ENCODE results near the gene ZNF385D.
A peak's percentile ranks its signal among the peaks of the same experiment; 100 is the strongest.

The ZNF385D gene

DNA sequence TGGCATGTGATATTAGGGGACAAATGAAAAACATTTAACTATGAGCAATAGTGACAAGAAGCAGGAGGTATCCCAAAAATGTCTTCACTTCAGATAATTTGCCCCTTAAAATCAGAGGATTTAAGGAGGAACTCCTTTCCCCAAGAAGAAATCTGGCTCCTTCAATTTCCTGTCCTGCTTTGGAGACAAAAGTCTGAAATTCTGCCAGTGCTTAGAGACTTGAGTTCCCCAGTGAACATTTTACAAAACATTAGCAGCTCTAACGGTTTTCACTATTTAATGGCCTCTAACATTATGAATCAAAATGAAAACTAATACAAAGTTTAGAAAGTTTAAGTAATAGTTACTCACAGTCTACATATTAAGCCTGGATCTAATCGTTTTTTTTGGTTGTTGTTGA, 40.3 kb upstream of the ZNF385D start:
- WGBS (ENCODE audit: insufficient coverage), result no CpG with 5 or more reads among the region's 2 CpGs
- H3K4me3 ChIP-seq (ENCODE audit: control insufficient read depth in 1 of 7, extremely low read depth in 1 of 7, insufficient read depth in 4 of 7, low read depth in 2 of 7, low read length in 6 of 7), result no peak overlapping the region
- CTCF ChIA-PET, result no interaction called here
- H3K36me3 ChIP-seq (ENCODE audit: control insufficient read depth in 4 of 4, insufficient read depth in 4 of 4, low read length in 3 of 4), result no peaks in the 10 kb centered on the region
- H3K4me1 ChIP-seq (ENCODE audit: control extremely low read depth in 1 of 4, control insufficient read depth in 4 of 4, insufficient read depth in 4 of 4, low read length in 3 of 4), result peaks cover 0 to 5% (median 0%) of the 10 kb centered on the region in 4 experiments
- H3K27me3 ChIP-seq (replicated peaks in 2 of 5; ENCODE audit: control insufficient read depth in 4 of 5, insufficient read depth in 5 of 5, low read length in 4 of 5), result no peaks in the 10 kb centered on the region
- POLR2A ChIA-PET, result no interaction called here
- no peak overlapping the region for H3K27ac ChIP-seq (ENCODE audit: insufficient read depth in 1 of 2, low read depth in 1 of 2, low read length in 2 of 2, poor library complexity in 1 of 2, severe bottlenecking in 2 of 2)
- no peaks in the 10 kb centered on the region for H3K9me3 ChIP-seq (ENCODE audit: control extremely low read depth in 1 of 5, control insufficient read depth in 4 of 5, insufficient read depth in 2 of 5, low read depth in 1 of 5, low read length in 4 of 5)
- DNase-seq, result no peak

- POLR2A ChIA-PET, result no interaction called here
- CTCF ChIA-PET, result no interaction called here
- Histone ChIP-seq H3K36me3 (ENCODE audit: control insufficient read depth in 4 of 4, insufficient read depth in 4 of 4, low read length in 3 of 4) (no peaks in the 10 kb centered on the region), H3K4me3 (ENCODE audit: control insufficient read depth in 1 of 7, extremely low read depth in 1 of 7, insufficient read depth in 4 of 7, low read depth in 2 of 7, low read length in 6 of 7) (no peak overlapping the region), H3K4me1 (ENCODE audit: control extremely low read depth in 1 of 4, control insufficient read depth in 4 of 4, insufficient read depth in 4 of 4, low read length in 3 of 4) (peaks cover 0 to 5% (median 0%) of the 10 kb centered on the region in 4 experiments), H3K9me3 (ENCODE audit: control extremely low read depth in 1 of 5, control insufficient read depth in 4 of 5, insufficient read depth in 2 of 5, low read depth in 1 of 5, low read length in 4 of 5) (no peaks in the 10 kb centered on the region), H3K27ac (ENCODE audit: insufficient read depth in 1 of 2, low read depth in 1 of 2, low read length in 2 of 2, poor library complexity in 1 of 2, severe bottlenecking in 2 of 2) (no peak overlapping the region), H3K27me3 (replicated peaks in 2 of 5; ENCODE audit: control insufficient read depth in 4 of 5, insufficient read depth in 5 of 5, low read length in 4 of 5) (no peaks in the 10 kb centered on the region)
- DNase-seq, result no peak
- WGBS (ENCODE audit: insufficient coverage), result no CpG with 5 or more reads among the region's 1 CpG
These were observed 39.5 kb upstream of the ZNF385D start for GRCh38 chr3:21790466-21790865.

GRCh38 chr3:21789730-21790129, 38.7 kb upstream of the ZNF385D start:
- Histone ChIP-seq H3K27me3 (replicated peaks in 2 of 5; ENCODE audit: control insufficient read depth in 4 of 5, insufficient read depth in 5 of 5, low read length in 4 of 5) (no peaks in the 10 kb centered on the region), H3K4me3 (ENCODE audit: control insufficient read depth in 1 of 7, extremely low read depth in 1 of 7, insufficient read depth in 4 of 7, low read depth in 2 of 7, low read length in 6 of 7) (no peak overlapping the region), H3K27ac (ENCODE audit: insufficient read depth in 1 of 2, low read depth in 1 of 2, low read length in 2 of 2, poor library complexity in 1 of 2, severe bottlenecking in 2 of 2) (no peak overlapping the region), H3K4me1 (ENCODE audit: control extremely low read depth in 1 of 4, control insufficient read depth in 4 of 4, insufficient read depth in 4 of 4, low read length in 3 of 4) (peaks cover 0 to 5% (median 0%) of the 10 kb centered on the region in 4 experiments), H3K9me3 (ENCODE audit: control extremely low read depth in 1 of 5, control insufficient read depth in 4 of 5, insufficient read depth in 2 of 5, low read depth in 1 of 5, low read length in 4 of 5) (no peaks in the 10 kb centered on the region), H3K36me3 (ENCODE audit: control insufficient read depth in 4 of 4, insufficient read depth in 4 of 4, low read length in 3 of 4) (no peaks in the 10 kb centered on the region)
- ChIA-PET CTCF (no interaction called here), POLR2A (no interaction called here)
- no peak for DNase-seq
- no CpG with 5 or more reads among the region's 1 CpG for WGBS (ENCODE audit: insufficient coverage)

DNA sequence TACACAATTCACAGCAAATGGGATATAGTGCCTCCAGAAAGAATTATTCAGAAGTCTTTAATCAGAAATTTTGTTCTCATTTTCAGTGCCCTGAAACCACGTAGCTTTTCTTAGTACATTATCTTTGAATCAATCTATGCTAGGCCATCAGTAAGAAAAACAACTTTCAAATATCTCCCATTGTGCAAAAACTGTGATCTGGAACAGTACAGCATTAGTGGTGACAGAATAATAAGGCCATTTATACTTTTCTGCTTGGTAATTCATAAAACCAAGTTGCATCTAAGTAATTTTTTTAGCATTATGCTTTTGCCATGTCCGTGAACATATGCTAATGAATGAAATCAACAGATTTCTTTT, 35.4 kb upstream of the ZNF385D start:
- Histone ChIP-seq H3K4me3 (ENCODE audit: control insufficient read depth in 1 of 7, extremely low read depth in 1 of 7, insufficient read depth in 4 of 7, low read depth in 2 of 7, low read length in 6 of 7) (no peak overlapping the region), H3K27ac (ENCODE audit: insufficient read depth in 1 of 2, low read depth in 1 of 2, low read length in 2 of 2, poor library complexity in 1 of 2, severe bottlenecking in 2 of 2) (no peak overlapping the region), H3K4me1 (ENCODE audit: control extremely low read depth in 1 of 4, control insufficient read depth in 4 of 4, insufficient read depth in 4 of 4, low read length in 3 of 4) (peaks cover 0 to 8% (median 3%) of the 10 kb centered on the region in 4 experiments), H3K27me3 (replicated peaks in 2 of 5; ENCODE audit: control insufficient read depth in 4 of 5, insufficient read depth in 5 of 5, low read length in 4 of 5) (no peaks in the 10 kb centered on the region), H3K36me3 (ENCODE audit: control insufficient read depth in 4 of 4, insufficient read depth in 4 of 4, low read length in 3 of 4) (no peaks in the 10 kb centered on the region), H3K9me3 (ENCODE audit: control extremely low read depth in 1 of 5, control insufficient read depth in 4 of 5, insufficient read depth in 2 of 5, low read depth in 1 of 5, low read length in 4 of 5) (no peaks in the 10 kb centered on the region)
- ChIA-PET CTCF (interaction anchor here (0.7 kb wide), 1 partner anchor 39 kb away, joined by 3 read pairs; no protein-coding TSS in a partner anchor), POLR2A (interaction anchor here (0.6 kb wide), 1 partner anchor 239 kb away, joined by 3 read pairs; no protein-coding TSS in a partner anchor)
- WGBS (ENCODE audit: insufficient coverage), result 38% methylated on average over 1 of the region's 2 CpGs
- no peak for DNase-seq

DNA sequence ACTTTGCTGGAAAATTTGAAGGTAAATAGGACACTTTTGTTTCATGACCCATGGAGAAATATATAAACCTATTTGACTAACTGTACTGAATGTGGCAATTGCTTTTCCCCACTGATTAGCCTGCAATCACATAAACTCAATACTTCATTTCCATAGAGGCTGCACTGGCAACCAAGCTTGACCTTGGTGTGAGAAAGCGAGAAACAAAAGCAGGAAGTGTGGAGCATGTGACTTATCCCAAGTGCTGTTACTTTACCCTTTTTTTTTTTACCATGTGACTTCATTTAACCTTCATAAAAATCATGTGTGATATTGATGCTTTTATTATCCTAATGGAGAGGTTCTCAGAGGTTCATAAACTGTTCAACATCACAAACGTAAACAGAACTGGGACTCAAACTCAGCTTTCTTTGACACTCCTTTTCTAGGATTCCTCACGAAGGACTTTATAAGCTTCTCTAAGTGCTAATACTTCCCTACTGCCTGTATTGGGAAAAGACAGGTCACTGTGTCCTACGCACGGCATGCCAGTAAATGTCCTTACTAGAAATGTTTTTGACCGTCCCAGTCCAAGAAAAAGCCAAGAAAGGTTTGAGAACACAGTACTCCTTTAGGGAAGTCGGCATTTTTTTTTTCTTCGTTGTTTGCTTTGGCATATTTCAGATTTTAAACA, 34.9 kb upstream of the ZNF385D start:
- POLR2A ChIA-PET, result no interaction called here
- CTCF ChIA-PET, result interaction anchor here (0.7 kb wide), 1 partner anchor 38 kb away, joined by 3 read pairs; no protein-coding TSS in a partner anchor

DNA sequence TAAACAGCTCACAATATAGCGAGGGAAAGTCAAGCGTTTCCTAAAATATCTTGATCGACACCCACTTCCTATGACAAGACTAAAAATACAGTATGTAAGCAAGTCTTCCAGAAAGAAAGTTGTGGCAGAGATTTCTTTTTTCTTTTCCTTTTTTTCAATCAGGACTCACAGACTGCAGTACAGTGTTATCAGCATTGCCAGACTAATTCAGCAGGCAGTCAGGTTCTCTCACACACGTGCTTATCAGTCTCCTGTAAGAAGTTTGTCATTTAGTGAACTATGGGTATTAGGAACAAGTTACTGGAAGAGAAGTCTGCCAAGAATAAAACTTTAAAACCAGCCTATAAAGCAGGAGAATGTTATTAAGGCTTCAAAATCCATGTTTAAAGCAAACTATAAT, 32.8 kb upstream of the ZNF385D start:
- WGBS (ENCODE audit: insufficient coverage), result no CpG with 5 or more reads among the region's 4 CpGs
- Histone ChIP-seq H3K4me1 (ENCODE audit: control extremely low read depth in 1 of 4, control insufficient read depth in 4 of 4, insufficient read depth in 4 of 4, low read length in 3 of 4) (peaks cover 0 to 8% (median 3%) of the 10 kb centered on the region in 4 experiments), H3K36me3 (ENCODE audit: control insufficient read depth in 4 of 4, insufficient read depth in 4 of 4, low read length in 3 of 4) (no peaks in the 10 kb centered on the region), H3K27me3 (replicated peaks in 2 of 5; ENCODE audit: control insufficient read depth in 4 of 5, insufficient read depth in 5 of 5, low read length in 4 of 5) (no peaks in the 10 kb centered on the region), H3K9me3 (ENCODE audit: control extremely low read depth in 1 of 5, control insufficient read depth in 4 of 5, insufficient read depth in 2 of 5, low read depth in 1 of 5, low read length in 4 of 5) (no peaks in the 10 kb centered on the region), H3K27ac (ENCODE audit: insufficient read depth in 1 of 2, low read depth in 1 of 2, low read length in 2 of 2, poor library complexity in 1 of 2, severe bottlenecking in 2 of 2) (no peak overlapping the region), H3K4me3 (ENCODE audit: control insufficient read depth in 1 of 7, extremely low read depth in 1 of 7, insufficient read depth in 4 of 7, low read depth in 2 of 7, low read length in 6 of 7) (no peak overlapping the region)
- ChIA-PET CTCF (no interaction called here), POLR2A (no interaction called here)
- peak; percentile 57 to 83 (median 66) for DNase-seq

More for the DNA sequence above, 34.9 kb upstream of the ZNF385D start:
- no peaks in the 10 kb centered on the region for H3K27me3 ChIP-seq (replicated peaks in 2 of 5; ENCODE audit: control insufficient read depth in 4 of 5, insufficient read depth in 5 of 5, low read length in 4 of 5)
- no peaks in the 10 kb centered on the region for H3K36me3 ChIP-seq (ENCODE audit: control insufficient read depth in 4 of 4, insufficient read depth in 4 of 4, low read length in 3 of 4)
- no peak for DNase-seq
- peaks cover 0 to 8% (median 3%) of the 10 kb centered on the region in 4 experiments for H3K4me1 ChIP-seq (ENCODE audit: control extremely low read depth in 1 of 4, control insufficient read depth in 4 of 4, insufficient read depth in 4 of 4, low read length in 3 of 4)
- no peak overlapping the region for H3K27ac ChIP-seq (ENCODE audit: insufficient read depth in 1 of 2, low read depth in 1 of 2, low read length in 2 of 2, poor library complexity in 1 of 2, severe bottlenecking in 2 of 2)
- no peaks in the 10 kb centered on the region for H3K9me3 ChIP-seq (ENCODE audit: control extremely low read depth in 1 of 5, control insufficient read depth in 4 of 5, insufficient read depth in 2 of 5, low read depth in 1 of 5, low read length in 4 of 5)
- 86% methylated on average over 8 of the region's 8 CpGs for WGBS (ENCODE audit: insufficient coverage)
- no peak overlapping the region for H3K4me3 ChIP-seq (ENCODE audit: control insufficient read depth in 1 of 7, extremely low read depth in 1 of 7, insufficient read depth in 4 of 7, low read depth in 2 of 7, low read length in 6 of 7)

DNA sequence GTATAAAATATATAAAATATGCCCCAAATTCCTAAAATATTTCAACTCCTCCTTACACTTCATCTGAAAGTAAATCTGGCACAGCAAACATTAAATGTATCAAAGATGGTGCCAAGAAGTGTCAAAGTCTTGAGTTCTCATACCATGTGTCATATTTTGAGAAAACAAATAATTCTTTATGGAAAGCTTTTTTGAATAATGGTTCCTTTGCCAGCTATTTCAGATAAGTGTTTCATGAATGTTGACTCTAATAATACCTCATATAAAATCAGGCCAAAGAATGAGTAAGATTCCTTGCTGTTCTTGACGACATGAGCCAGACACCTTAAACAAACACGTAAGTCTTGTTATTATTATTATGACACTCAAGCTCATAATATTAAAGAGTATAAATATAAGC, 30.3 kb upstream of the ZNF385D start:
- ChIA-PET POLR2A (no interaction called here), CTCF (interaction anchor here (1.1 kb wide), 1 partner anchor 13 kb away, joined by 3 read pairs; no protein-coding TSS in a partner anchor)
- Histone ChIP-seq H3K4me1 (ENCODE audit: control extremely low read depth in 1 of 4, control insufficient read depth in 4 of 4, insufficient read depth in 4 of 4, low read length in 3 of 4) (peaks cover 0 to 8% (median 3%) of the 10 kb centered on the region in 4 experiments), H3K36me3 (ENCODE audit: control insufficient read depth in 4 of 4, insufficient read depth in 4 of 4, low read length in 3 of 4) (no peaks in the 10 kb centered on the region), H3K27me3 (replicated peaks in 2 of 5; ENCODE audit: control insufficient read depth in 4 of 5, insufficient read depth in 5 of 5, low read length in 4 of 5) (no peaks in the 10 kb centered on the region), H3K27ac (ENCODE audit: insufficient read depth in 1 of 2, low read depth in 1 of 2, low read length in 2 of 2, poor library complexity in 1 of 2, severe bottlenecking in 2 of 2) (no peak overlapping the region), H3K9me3 (ENCODE audit: control extremely low read depth in 1 of 5, control insufficient read depth in 4 of 5, insufficient read depth in 2 of 5, low read depth in 1 of 5, low read length in 4 of 5) (no peaks in the 10 kb centered on the region), H3K4me3 (ENCODE audit: control insufficient read depth in 1 of 7, extremely low read depth in 1 of 7, insufficient read depth in 4 of 7, low read depth in 2 of 7, low read length in 6 of 7) (no peak overlapping the region)
- WGBS (ENCODE audit: insufficient coverage), result no CpG with 5 or more reads among the region's 2 CpGs
- no peak for DNase-seq

Data from common myeloid progenitor, CD34-positive (primary cell).